Measurements from ENCODE around the gene WDR5. TPM values are rescaled to one million over a fixed set of nuclear protein-coding genes. Genes with fewer than 3 reads are reported as not detected.

Gene WDR5
- total and polyA plus RNA-seq, 2 of the 13 experiments (the other 11 are each of a cell fraction or from before 2014, with no cell fraction given) = 34.3 TPM

DNA sequence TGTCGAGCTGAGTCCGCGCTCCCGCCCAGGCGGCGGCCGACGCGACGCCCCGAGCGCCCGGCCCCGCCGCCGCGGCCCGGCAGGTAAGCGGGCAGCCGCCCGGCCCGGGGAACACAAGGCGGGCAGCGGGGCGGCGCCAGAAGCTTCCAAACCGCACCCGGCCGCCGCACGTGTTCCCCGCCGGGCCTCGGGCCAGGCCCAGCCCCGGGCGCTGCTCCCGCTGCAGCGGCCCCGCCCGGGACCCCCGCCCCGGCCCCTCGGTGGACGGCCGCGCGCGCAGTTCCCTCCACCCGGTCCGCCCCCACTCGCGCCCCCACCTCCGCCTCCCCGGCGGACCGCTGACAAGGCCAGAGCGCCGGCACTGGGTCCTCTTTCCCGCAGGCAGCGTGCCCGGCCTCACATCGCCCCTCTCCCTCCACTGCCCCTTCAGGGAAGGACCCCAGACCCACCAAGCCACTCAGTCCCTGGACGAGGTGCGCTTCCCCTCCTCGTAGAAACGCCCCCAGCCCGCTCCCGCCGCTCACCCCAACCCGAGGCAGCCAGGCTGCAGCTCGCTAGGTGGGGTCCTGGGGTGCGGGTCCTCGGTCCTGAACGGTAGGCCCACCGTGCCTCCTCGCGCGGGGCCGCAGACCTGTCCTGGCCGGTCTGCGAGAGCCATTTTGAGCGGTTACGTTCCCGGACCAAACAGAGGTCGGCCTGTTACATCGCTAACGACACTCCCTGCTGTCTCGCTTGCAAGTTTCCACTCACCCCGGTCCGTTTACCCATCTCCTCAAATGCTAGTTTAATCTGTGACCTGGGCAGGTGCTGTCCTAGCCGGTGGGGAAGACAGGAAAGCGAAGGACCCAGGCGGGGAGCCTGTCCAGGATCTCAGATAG is 475 bp downstream of the WDR5 start (continued):
- no peak for TF ChIP-seq ELF4 (CRISPR knock-in tag; IDR thresholded peaks at IDR 0.05; ENCODE audit: borderline replicate concordance)
- 0 out of 2 replicates have a peak, but pooled peaks have one; percentile 32 for TF ChIP-seq ZNF776 (CRISPR knock-in tag; IDR thresholded peaks at IDR 0.05)
- TF ChIP-seq ARID4A (CRISPR knock-in tag; IDR thresholded peaks at IDR 0.05; ENCODE audit: borderline replicate concordance) = peak; percentile 51
- TF ChIP-seq ZIK1 (CRISPR knock-in tag; IDR thresholded peaks at IDR 0.05; ENCODE audit: borderline replicate concordance, low read depth) = peak; percentile 46; the same call in 1 of the 2 replicates
- no peak for TF ChIP-seq RCOR2 (CRISPR knock-in tag; IDR thresholded peaks at IDR 0.05)
- TF ChIP-seq ZNF451 (CRISPR knock-in tag; IDR thresholded peaks at IDR 0.05) = 0 out of 2 replicates have a peak, but pooled peaks have one; percentile 46
- no peak for TF ChIP-seq ZNF572 (CRISPR knock-in tag; IDR thresholded peaks at IDR 0.05)
- peak; percentile 60 for TF ChIP-seq ZFX (CRISPR knock-in tag; IDR thresholded peaks at IDR 0.05; ENCODE audit: low read depth)
- 0 out of 2 replicates have a peak, but pooled peaks have one; percentile 9 for TF ChIP-seq NFKB2 (CRISPR knock-in tag; IDR thresholded peaks at IDR 0.05; ENCODE audit: borderline replicate concordance)
- TF ChIP-seq ZNF318 (CRISPR knock-in tag; IDR thresholded peaks at IDR 0.05) = 0 out of 2 replicates have a peak, but pooled peaks have one; percentile 67
- no peak; a peak in 1 of 4 replicates for TF ChIP-seq POLR2A (IDR thresholded peaks at IDR 0.05; ENCODE audit: insufficient read depth in 1 of 2, low read depth in 2 of 2, low read length in 2 of 2)
- TF ChIP-seq ZC3H13 (CRISPR knock-in tag; IDR thresholded peaks at IDR 0.05) = 0 out of 2 replicates have a peak, but pooled peaks have one; percentile 32
- TF ChIP-seq ZNF678 (CRISPR knock-in tag; IDR thresholded peaks at IDR 0.05) = 0 out of 2 replicates have a peak, but pooled peaks have one; percentile 38
- 0 out of 2 replicates have a peak, but pooled peaks have one; percentile 36 for TF ChIP-seq HIVEP1 (CRISPR knock-in tag; IDR thresholded peaks at IDR 0.05)
- TF ChIP-seq, protein P1, sequence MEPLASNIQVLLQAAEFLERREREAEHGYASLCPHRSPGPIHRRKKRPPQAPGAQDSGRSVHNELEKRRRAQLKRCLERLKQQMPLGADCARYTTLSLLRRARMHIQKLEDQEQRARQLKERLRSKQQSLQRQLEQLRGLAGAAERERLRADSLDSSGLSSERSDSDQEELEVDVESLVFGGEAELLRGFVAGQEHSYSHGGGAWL (CRISPR knock-in tag; IDR thresholded peaks at IDR 0.05) = 0 out of 2 replicates have a peak, but pooled peaks have one; percentile 43
